Calu3 (cell line): Measurements from ENCODE around the gene PTGR1. TPM values are rescaled to one million over a fixed set of nuclear protein-coding genes. Genes with fewer than 3 reads are reported as not detected.

ENCODE experiments used
- BruUV-seq: library from RNA; stranded (reverse); fragments of 400-500 nt; replicated peaks from 2 replicates; lab custom pipeline; 2021; lab: Mats Ljungman, UMichigan
- CTCF ChIA-PET: fragments of 300-600 bp; sonication (Branson Sonifier 250); formaldehyde crosslinking; loops from one replicate; lab custom pipeline; 2022; ENCODE audit warnings: antibody characterized with exemption; lab: Charles Lee
- DNase-seq: peaks from one replicate; pipeline ENCODE4 v3.0.0; 2022
- H3K27ac Mint-ChIP-seq: one replicate; pipeline ENCODE4 v1.8.0; 2022; ENCODE audit warnings: mixed read lengths; ENCODE audit not compliant: unreplicated experiment
- H3K27me3 Mint-ChIP-seq: one replicate; pipeline ENCODE4 v1.8.0; 2022; ENCODE audit warnings: mixed read lengths; ENCODE audit not compliant: unreplicated experiment
- H3K36me3 Mint-ChIP-seq: one replicate; pipeline ENCODE4 v1.8.0; 2022; ENCODE audit warnings: mild to moderate bottlenecking, moderate library complexity, mixed read lengths; ENCODE audit not compliant: insufficient read depth, unreplicated experiment
- H3K4me1 Mint-ChIP-seq: one replicate; pipeline ENCODE4 v1.8.0; 2022; ENCODE audit warnings: mild to moderate bottlenecking, low read depth, mixed read lengths; ENCODE audit not compliant: unreplicated experiment
- H3K4me3 Mint-ChIP-seq: one replicate; pipeline ENCODE4 v1.8.0; 2022; ENCODE audit warnings: mild to moderate bottlenecking, low read depth, moderate library complexity, mixed read lengths; ENCODE audit not compliant: unreplicated experiment
- H3K9me3 Mint-ChIP-seq: one replicate; pipeline ENCODE4 v1.8.0; 2022; ENCODE audit warnings: low read depth, mixed read lengths; ENCODE audit not compliant: unreplicated experiment
- CTCF ChIP-seq: fragments of 200-600 bp; IDR thresholded peaks from one replicate; pipeline ENCODE4 v1.8.0; 2022; ENCODE audit warnings: antibody characterized with exemption; ENCODE audit not compliant: unreplicated experiment
- intact Hi-C: fragments of 100-400 bp; cut with micrococcal nuclease; formaldehyde crosslinking; loops from one replicate; pipeline ENCODE4 v1.10.0; 2022; ENCODE audit not compliant: unreplicated experiment
- total RNA-seq: library from RNA; stranded (reverse); gene quantifications from 2 replicates; pipeline ENCODE4 v1.2.3, GENCODE V29; 2022

PTGR1 gene
- total RNA-seq, 1 experiment from 2014 or later = 24.2 TPM

DNA sequence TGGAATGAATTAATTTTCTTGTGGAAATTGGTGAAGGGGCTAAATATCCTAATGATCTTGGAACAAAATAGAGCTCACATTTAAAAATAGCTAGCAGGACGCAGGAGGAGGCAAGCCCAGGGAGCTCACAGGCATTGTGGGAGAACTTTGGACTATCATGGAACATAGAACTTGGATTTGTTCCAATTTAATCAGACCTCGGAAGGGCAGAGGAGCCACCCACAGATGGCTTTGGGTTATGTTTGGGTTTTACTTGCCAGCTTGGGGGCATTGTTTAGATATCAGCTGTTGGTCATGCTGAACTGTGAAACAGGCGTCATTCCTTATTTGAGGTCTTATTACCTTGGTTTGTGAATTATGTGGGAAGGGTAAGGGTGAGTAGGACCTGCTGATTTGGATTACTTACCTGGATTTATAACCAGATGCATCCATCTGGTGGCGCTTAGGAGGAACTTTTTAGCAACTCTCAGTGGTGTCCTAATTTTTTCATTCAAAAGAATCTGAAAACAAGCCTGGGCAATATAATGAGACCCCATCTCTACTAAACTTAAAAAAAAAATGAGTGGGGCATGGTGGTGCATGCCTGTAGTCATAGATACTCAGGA, 14.1 kb upstream of the PTGR1 start:
- DNase-seq = no peak
- no peak for TF ChIP-seq CTCF
- no peak overlapping the region for H3K27ac Mint-ChIP-seq
- intact Hi-C loops = no loop called here
- peaks cover 11% of the 10 kb centered on the region for H3K4me1 Mint-ChIP-seq
- no peaks in the 10 kb centered on the region for H3K36me3 Mint-ChIP-seq
- no peaks in the 10 kb centered on the region for H3K27me3 Mint-ChIP-seq
- CTCF ChIA-PET = interaction anchor here (0.7 to 1.0 kb wide), 2 partner anchors 9 to 41 kb away, joined by 3 to 8 read pairs; no protein-coding TSS in a partner anchor
- H3K9me3 Mint-ChIP-seq = no peaks in the 10 kb centered on the region
- H3K4me3 Mint-ChIP-seq = no peak overlapping the region
- BruUV-seq = no TSS peak

DNA sequence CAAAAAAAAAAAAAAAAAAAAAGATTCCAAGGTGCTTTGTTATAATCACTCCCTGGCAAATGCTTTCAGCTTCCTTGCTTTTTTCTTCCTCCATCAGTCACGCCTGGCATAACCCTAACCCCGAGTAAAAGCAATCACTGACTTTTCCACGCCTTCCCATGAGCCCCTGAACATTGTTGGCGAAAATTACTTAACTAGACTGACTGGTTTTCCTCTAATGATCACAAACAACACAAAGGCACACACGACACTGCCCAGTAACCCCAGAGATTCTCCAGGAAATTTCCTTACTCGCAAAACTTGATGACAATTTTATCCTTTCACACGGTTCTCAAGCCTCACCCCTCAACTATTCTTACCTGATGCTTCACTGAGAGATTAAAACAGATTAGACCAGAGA, 11.4 kb upstream of the PTGR1 start:
- CTCF ChIA-PET = interaction anchor here (0.9 kb wide), 1 partner anchor 11 kb away, joined by 3 read pairs; no protein-coding TSS in a partner anchor
- BruUV-seq = no TSS peak
- Mint-ChIP-seq H3K36me3 (no peaks in the 10 kb centered on the region), H3K9me3 (no peaks in the 10 kb centered on the region), H3K27me3 (no peaks in the 10 kb centered on the region), H3K27ac (no peak overlapping the region), H3K4me1 (peaks cover 11% of the 10 kb centered on the region), H3K4me3 (no peak overlapping the region)
- no peak for DNase-seq
- intact Hi-C loops = no loop called here
- no peak for TF ChIP-seq CTCF

GRCh38 chr9:111610149-111610548, 10.7 kb upstream of the PTGR1 start:
- Mint-ChIP-seq H3K4me3 (no peak overlapping the region), H3K9me3 (no peaks in the 10 kb centered on the region), H3K36me3 (no peaks in the 10 kb centered on the region), H3K27ac (no peak overlapping the region), H3K27me3 (no peaks in the 10 kb centered on the region), H3K4me1 (peaks cover 17% of the 10 kb centered on the region)
- CTCF ChIA-PET = interaction anchor here (0.9 kb wide), 1 partner anchor 12 kb away, joined by 3 read pairs; no protein-coding TSS in a partner anchor
- intact Hi-C loops = no loop called here
- no peak for TF ChIP-seq CTCF
- no TSS peak for BruUV-seq
- no peak for DNase-seq

GRCh38 chr9:111605041-111605559, 5.7 kb upstream of the PTGR1 start:
- Mint-ChIP-seq H3K27me3 (no peaks in the 10 kb centered on the region), H3K9me3 (no peaks in the 10 kb centered on the region), H3K4me3 (no peak overlapping the region), H3K36me3 (no peaks in the 10 kb centered on the region), H3K4me1 (peaks cover 31% of the 10 kb centered on the region), H3K27ac (peak overlapping the region; percentile 21)
- BruUV-seq = no TSS peak
- no peak for DNase-seq
- CTCF ChIA-PET = interaction anchor here (0.5 to 1.4 kb wide), 4 partner anchors 8 to 16 kb away, joined by 4 to 8 read pairs (median 6); no protein-coding TSS in a partner anchor
- TF ChIP-seq CTCF = no peak
- intact Hi-C loops = no loop called here
